Activated CD4-positive, CD25-positive, alpha-beta regulatory T cell treated with anti-CD3 and anti-CD28 coated beads, Interleukin-2, amount 50 U/mL, for 72 hours (primary cell): ENCODE data around the gene BAZ1B.
"Not testable (repeated sequence)": the region's sequence is repeated elsewhere in the genome, so short reads cannot be mapped to it uniquely, and the experiment has no call there.

Source experiments
- DNase-seq: peaks from one replicate; pipeline ENCODE4 v3.0.0; 2021

BAZ1B gene

DNA sequence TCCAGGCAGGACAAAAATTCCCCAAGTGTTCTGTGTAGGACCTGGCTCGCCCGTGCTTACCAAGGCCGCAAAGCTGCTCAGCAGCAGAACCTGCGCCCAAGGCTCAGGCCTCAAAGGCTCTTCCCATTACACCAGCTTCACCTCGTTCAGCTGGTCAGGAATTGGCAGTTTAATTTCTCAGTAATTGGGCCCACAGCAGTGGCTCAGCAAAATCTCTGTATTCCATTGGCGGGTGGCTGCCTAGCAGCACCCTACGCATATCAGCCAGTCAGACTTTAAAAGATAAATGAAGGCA is 82.7 kb downstream of the BAZ1B start:
- no peak for DNase-seq

- no peak for DNase-seq
Measured at GRCh38 chr7:73438547-73439409, 83.3 kb downstream of the BAZ1B start.

DNA sequence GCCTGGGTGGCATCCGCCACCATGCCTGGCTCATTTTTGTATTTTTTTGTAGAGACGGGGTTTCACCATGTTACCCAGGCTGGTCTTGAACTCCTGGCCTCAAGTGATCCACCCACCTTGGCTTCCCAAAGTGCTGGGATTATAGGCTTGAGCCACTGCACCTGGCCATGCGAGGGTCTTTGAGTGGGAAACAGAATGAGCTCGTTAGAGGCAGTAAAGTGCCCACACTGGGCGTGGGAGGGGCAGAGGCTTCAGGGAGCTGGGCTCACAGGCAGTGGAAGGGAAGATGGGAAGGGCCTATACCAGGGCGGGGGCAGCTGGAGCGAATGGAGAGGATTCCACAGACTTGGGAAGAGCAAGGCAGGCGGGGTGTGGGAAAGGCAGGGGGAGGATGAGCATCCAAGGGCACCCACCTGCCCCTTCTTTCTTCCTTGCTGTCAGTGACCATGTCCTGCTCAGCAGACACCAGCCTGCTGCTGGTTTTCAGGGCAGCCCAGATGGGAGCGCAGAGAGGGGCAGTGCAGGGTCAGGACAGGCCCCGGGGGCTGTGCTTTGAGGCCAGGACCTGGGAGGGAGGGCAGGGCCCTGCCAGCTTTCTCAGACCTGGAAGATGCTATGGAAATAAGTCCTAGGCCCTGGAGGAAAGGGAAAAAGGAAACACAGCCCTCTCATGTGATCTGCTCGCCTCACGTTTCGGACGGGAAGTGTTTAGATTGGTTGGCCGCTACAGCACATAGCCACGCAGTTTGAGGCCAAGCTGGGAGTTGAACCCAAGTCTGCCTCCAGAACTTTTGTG is 84.3 kb downstream of the BAZ1B start:
- DNase-seq = no peak

GRCh38 chr7:73437091-73437490 is 85.0 kb downstream of the BAZ1B start:
- no peak for DNase-seq

- DNase-seq = no peak
Measured at GRCh38 chr7:73436031-73436929, 85.8 kb downstream of the BAZ1B start.

GRCh38 chr7:73435471-73436009 is 86.6 kb downstream of the BAZ1B start:
- DNase-seq = no peak

GRCh38 chr7:73434701-73435069 is 87.4 kb downstream of the BAZ1B start:
- DNase-seq = no peak

DNA sequence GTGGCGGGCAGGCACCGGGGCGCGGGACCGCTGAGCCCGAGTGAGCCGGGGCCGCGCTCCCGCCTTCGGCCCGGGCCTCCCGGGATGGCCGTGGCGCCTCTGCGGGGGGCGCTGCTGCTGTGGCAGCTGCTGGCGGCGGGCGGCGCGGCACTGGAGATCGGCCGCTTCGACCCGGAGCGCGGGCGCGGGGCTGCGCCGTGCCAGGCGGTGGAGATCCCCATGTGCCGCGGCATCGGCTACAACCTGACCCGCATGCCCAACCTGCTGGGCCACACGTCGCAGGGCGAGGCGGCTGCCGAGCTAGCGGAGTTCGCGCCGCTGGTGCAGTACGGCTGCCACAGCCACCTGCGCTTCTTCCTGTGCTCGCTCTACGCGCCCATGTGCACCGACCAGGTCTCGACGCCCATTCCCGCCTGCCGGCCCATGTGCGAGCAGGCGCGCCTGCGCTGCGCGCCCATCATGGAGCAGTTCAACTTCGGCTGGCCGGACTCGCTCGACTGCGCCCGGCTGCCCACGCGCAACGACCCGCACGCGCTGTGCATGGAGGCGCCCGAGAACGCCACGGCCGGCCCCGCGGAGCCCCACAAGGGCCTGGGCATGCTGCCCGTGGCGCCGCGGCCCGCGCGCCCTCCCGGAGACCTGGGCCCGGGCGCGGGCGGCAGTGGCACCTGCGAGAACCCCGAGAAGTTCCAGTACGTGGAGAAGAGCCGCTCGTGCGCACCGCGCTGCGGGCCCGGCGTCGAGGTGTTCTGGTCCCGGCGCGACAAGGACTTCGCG is 88.0 kb downstream of the BAZ1B start:
- DNase-seq = no peak

DNA sequence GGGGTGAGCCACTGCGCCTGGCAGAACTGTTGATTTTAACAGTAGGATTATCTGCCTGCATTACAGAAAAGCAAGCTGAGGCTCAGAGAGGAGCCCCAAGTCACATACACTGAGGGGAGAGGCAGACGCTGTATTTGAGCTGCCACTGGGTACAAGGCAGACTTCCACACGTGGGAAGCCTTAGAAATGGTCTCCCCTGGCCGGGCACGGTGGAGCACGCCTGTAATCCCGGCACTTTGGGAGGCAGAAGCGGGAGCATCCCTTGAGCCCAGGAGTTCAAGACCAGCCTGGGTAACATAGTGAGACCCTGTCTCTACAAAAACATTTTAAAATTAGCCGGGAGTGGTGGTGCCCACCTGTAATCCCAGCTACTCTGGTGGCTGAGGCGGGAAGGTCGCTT is 89.4 kb downstream of the BAZ1B start:
- DNase-seq = no peak

- DNase-seq = no peak
Measured at GRCh38 chr7:73431041-73431835, 90.9 kb downstream of the BAZ1B start.

- DNase-seq = not testable (repeated sequence)
Measured at GRCh38 chr7:73430540-73430939, 91.6 kb downstream of the BAZ1B start.

DNA sequence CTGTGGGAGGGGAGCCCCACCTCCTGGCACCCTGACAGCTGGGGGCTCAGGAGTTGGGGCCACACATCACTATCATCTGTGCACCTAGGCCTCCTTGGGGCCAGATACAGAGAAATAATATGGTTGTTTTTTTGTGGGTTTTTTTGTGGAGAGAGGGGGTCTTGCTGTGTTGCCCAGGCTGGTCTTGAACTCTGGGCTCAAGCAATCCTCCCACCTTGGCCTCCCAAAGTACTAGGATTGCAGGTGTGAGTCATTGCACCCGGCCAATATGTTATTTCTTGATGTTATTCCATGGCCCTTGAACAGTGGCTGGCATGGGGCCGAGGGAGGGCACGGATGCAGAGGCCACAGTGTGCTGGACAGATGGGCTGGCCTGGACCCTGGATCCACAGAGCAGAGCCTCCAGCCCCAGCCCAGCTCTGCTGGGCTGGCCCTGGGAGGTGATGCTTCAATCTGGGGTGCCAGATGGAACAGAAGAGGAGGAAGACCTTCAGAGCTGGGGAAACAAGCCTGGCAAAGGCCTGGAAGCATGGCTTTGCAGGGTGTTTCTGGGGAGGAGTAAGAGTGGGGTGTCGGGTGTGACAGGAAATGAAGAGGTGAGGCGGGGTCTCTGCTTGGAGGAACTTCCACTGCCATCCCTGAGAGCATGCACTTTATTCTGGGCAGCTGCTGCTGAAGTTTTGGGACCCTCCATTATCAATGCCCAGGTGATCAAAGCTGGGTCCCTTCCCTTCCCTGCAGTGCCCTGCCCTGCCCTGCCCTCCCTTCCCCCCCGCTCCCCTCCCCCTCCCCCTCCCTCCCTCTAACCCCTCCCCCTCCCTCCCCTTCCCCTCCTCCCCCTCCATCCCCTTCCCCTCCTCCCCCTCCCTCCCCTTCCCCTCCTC is 92.2 kb downstream of the BAZ1B start:
- no peak for DNase-seq

GRCh38 chr7:73429215-73429614 is 92.9 kb downstream of the BAZ1B start:
- DNase-seq = no peak

GRCh38 chr7:73427902-73428787 is 93.9 kb downstream of the BAZ1B start:
- no peak for DNase-seq

GRCh38 chr7:73426016-73426415 is 96.1 kb downstream of the BAZ1B start:
- no peak for DNase-seq

DNA sequence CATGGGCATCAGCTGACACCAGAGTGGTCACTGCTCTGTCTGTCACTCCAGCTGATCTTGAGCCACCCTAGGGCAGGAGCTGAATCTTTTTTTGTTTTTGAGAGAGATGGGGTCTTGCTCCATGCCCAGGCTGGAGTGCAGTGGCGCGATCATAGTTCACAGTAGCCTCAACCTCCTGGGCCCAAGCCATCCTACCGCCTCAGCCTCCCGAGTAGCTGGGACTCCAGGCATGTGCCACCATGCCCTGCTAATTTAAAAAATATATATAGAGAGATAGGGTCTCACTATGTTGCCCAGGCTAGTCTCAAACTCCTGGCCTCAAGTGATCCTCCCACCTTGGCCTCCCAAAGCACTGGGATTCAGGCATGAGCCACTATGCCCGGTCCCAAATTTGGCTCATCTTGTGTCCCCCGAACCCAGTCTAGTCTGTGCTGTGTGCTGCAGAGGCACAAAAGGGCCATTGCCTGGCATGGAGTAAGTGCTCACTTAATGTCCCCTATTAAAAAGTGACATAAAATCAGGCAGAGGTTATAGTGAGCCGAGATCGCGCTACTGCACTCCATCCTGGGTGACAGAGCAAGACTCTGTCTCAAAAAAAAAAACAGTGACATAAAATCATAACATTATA is 96.6 kb downstream of the BAZ1B start:
- no peak for DNase-seq

- no peak for DNase-seq
Measured at GRCh38 chr7:73424489-73424885, 97.6 kb downstream of the BAZ1B start.
